HEK293 (cell line): ENCODE data around the gene KLF16.

Experiments used
- CTCF ChIA-PET: fragments of 350-600 bp; formaldehyde crosslinking; extraction: SDS; loops from one replicate; lab custom pipeline; 2021; ENCODE audit warnings: antibody characterized with exemption; lab: Yijun Ruan, JAX
- POLR2A ChIA-PET: fragments of 300-600 bp; formaldehyde crosslinking; extraction: SDS; loops from one replicate; lab custom pipeline; 2020; ENCODE audit warnings: antibody characterized with exemption, inconsistent platforms; lab: Yijun Ruan, JAX
- H3K27ac ChIP-seq: fragments of 200-500 bp; sonication (Bioruptor generic); 2 replicates; pipeline ENCODE4 v1.5.1; 2014; ENCODE audit warnings: low read depth, low read length, control low read depth, inconsistent platforms; ENCODE audit errors: extremely low read depth
- H3K36me3 ChIP-seq, 2 experiments: fragments of 200-500 bp in 1 of 2; sonication (Bioruptor generic) in 1 of 2; 1 replicate in 1 of 2; 2 replicates in 1 of 2; pipeline ENCODE4 v1.5.1; 2014 to 2017; ENCODE audit warnings: inconsistent platforms in 2 of 2, low read length in 2 of 2; ENCODE audit not compliant: control insufficient read depth in 2 of 2, insufficient read depth in 1 of 2
- H3K4me1 ChIP-seq: fragments of 200-500 bp; sonication (Bioruptor generic); 2 replicates; pipeline ENCODE4 v1.5.1; 2014; ENCODE audit warnings: mild to moderate bottlenecking, low read length, inconsistent platforms; ENCODE audit not compliant: control insufficient read depth, insufficient read depth
- H3K4me3 ChIP-seq: 2 replicates; pipeline ENCODE4 v1.5.1; 2011; ENCODE audit warnings: low read depth, mild to moderate bottlenecking, control low read depth, low read length, moderate library complexity
- H3K9me3 ChIP-seq: fragments of 200-500 bp; sonication (Bioruptor generic); 2 replicates; pipeline ENCODE4 v1.5.1; 2014; ENCODE audit warnings: low read depth, low read length, inconsistent platforms; ENCODE audit not compliant: control insufficient read depth, insufficient read depth
- GLIS1 ChIP-seq: fragments of 450-650 bp; formaldehyde crosslinking; IDR thresholded peaks from 2 replicates; pipeline ENCODE4 v1.5.1; 2016; ENCODE audit warnings: missing biosample characterization, missing genetic modification characterization
- IKZF3 ChIP-seq: fragments of 450-650 bp; IDR thresholded peaks from 2 replicates; pipeline ENCODE4 v1.5.0; 2018; ENCODE audit warnings: missing biosample characterization, mild to moderate bottlenecking, missing genetic modification characterization, moderate library complexity
- KLF1 ChIP-seq: fragments of 450-650 bp; formaldehyde crosslinking; IDR thresholded peaks from 2 replicates; pipeline ENCODE4 v1.5.1; 2016; ENCODE audit warnings: missing biosample characterization, missing genetic modification characterization
- KLF16 ChIP-seq: fragments of 450-650 bp; formaldehyde crosslinking; IDR thresholded peaks from 2 replicates; pipeline ENCODE4 v1.5.1; 2017; ENCODE audit warnings: missing biosample characterization, missing genetic modification characterization
- KLF8 ChIP-seq: fragments of 450-650 bp; formaldehyde crosslinking; IDR thresholded peaks from 2 replicates; pipeline ENCODE4 v1.5.1; 2016; ENCODE audit warnings: missing biosample characterization, missing genetic modification characterization
- PRDM4 ChIP-seq: fragments of 450-650 bp; formaldehyde crosslinking; IDR thresholded peaks from 2 replicates; pipeline ENCODE4 v1.5.1; 2017; ENCODE audit warnings: missing biosample characterization, missing genetic modification characterization
- SETDB1 ChIP-seq: IDR thresholded peaks from one replicate; pipeline ENCODE4 v1.6.1; 2017; ENCODE audit warnings: mild to moderate bottlenecking, low read length, moderate library complexity, mixed read lengths; ENCODE audit not compliant: insufficient read length
- SP2 ChIP-seq: fragments of 450-650 bp; formaldehyde crosslinking; IDR thresholded peaks from 2 replicates; pipeline ENCODE4 v1.5.1; 2016; ENCODE audit warnings: missing biosample characterization, missing genetic modification characterization
- ZBTB17 ChIP-seq: fragments of 450-650 bp; formaldehyde crosslinking; IDR thresholded peaks from 2 replicates; pipeline ENCODE4 v1.5.1; 2016; ENCODE audit warnings: missing biosample characterization, missing genetic modification characterization
- ZFP3 ChIP-seq: fragments of 450-650 bp; formaldehyde crosslinking; IDR thresholded peaks from 2 replicates; pipeline ENCODE4 v1.5.1; 2016; ENCODE audit warnings: low read depth, missing biosample characterization, missing genetic modification characterization
- ZNF184 ChIP-seq: fragments of 450-650 bp; IDR thresholded peaks from 2 replicates; pipeline ENCODE4 v1.5.1; 2018; ENCODE audit warnings: missing biosample characterization, mild to moderate bottlenecking, missing genetic modification characterization
- ZNF248 ChIP-seq: fragments of 450-650 bp; formaldehyde crosslinking; IDR thresholded peaks from 2 replicates; pipeline ENCODE4 v1.5.1; 2017; ENCODE audit warnings: missing biosample characterization, missing genetic modification characterization
- ZNF266 ChIP-seq: fragments of 450-650 bp; formaldehyde crosslinking; IDR thresholded peaks from 2 replicates; pipeline ENCODE4 v1.5.1; 2016; ENCODE audit warnings: missing biosample characterization, missing genetic modification characterization, low read depth
- ZNF366 ChIP-seq: fragments of 450-650 bp; formaldehyde crosslinking; conservative IDR thresholded peaks from 2 replicates; pipeline ENCODE4 v1.5.1; 2016; ENCODE audit warnings: missing biosample characterization, missing genetic modification characterization
- ZNF571 ChIP-seq: fragments of 450-650 bp; formaldehyde crosslinking; IDR thresholded peaks from 2 replicates; pipeline ENCODE4 v1.5.0; 2017; ENCODE audit warnings: missing biosample characterization, missing genetic modification characterization
- ZNF692 ChIP-seq: fragments of 450-650 bp; formaldehyde crosslinking; IDR thresholded peaks from 2 replicates; pipeline ENCODE4 v1.5.1; 2016; ENCODE audit warnings: missing biosample characterization, missing genetic modification characterization
- ZNF776 ChIP-seq: fragments of 450-650 bp; formaldehyde crosslinking; IDR thresholded peaks from 2 replicates; pipeline ENCODE4 v1.5.0; 2017; ENCODE audit warnings: missing biosample characterization, missing genetic modification characterization, borderline replicate concordance
- TF ChIP-seq, protein P1 (sequence below): fragments of 450-650 bp; formaldehyde crosslinking; IDR thresholded peaks from 2 replicates; pipeline ENCODE4 v1.5.1; 2016; ENCODE audit warnings: missing biosample characterization, missing genetic modification characterization
- TF ChIP-seq, protein P2 (sequence below): fragments of 450-650 bp; formaldehyde crosslinking; IDR thresholded peaks from 2 replicates; pipeline ENCODE4 v1.5.1; 2016; ENCODE audit warnings: missing biosample characterization, missing genetic modification characterization

The KLF16 gene

DNA sequence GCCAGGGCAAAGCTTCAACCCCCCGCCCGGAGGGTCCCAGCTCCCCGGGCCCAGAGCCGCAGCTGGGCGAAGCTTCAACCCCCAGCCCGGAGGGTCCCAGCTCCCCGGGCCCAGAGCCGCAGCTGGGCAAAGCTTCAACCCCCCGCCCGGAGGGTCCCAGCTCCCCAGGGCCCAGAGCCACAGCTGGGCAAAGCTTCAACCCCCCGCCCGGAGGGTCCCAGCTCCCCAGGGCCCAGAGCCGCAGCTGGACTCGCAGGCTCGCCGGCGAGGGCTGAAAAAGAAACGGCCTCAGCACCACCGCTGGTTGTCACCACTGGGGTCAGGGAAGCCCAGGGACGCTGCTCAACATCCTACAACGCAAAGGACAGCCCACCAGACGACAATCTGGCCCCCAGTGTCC, 20.3 kb downstream of the KLF16 start (continued):
- TF ChIP-seq, protein P1, sequence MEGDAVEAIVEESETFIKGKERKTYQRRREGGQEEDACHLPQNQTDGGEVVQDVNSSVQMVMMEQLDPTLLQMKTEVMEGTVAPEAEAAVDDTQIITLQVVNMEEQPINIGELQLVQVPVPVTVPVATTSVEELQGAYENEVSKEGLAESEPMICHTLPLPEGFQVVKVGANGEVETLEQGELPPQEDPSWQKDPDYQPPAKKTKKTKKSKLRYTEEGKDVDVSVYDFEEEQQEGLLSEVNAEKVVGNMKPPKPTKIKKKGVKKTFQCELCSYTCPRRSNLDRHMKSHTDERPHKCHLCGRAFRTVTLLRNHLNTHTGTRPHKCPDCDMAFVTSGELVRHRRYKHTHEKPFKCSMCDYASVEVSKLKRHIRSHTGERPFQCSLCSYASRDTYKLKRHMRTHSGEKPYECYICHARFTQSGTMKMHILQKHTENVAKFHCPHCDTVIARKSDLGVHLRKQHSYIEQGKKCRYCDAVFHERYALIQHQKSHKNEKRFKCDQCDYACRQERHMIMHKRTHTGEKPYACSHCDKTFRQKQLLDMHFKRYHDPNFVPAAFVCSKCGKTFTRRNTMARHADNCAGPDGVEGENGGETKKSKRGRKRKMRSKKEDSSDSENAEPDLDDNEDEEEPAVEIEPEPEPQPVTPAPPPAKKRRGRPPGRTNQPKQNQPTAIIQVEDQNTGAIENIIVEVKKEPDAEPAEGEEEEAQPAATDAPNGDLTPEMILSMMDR (tag by site-specific recombination): no peak
- TF ChIP-seq ZNF571 (tag by site-specific recombination) (no peak), PRDM4 (tag by site-specific recombination) (no peak)

DNA sequence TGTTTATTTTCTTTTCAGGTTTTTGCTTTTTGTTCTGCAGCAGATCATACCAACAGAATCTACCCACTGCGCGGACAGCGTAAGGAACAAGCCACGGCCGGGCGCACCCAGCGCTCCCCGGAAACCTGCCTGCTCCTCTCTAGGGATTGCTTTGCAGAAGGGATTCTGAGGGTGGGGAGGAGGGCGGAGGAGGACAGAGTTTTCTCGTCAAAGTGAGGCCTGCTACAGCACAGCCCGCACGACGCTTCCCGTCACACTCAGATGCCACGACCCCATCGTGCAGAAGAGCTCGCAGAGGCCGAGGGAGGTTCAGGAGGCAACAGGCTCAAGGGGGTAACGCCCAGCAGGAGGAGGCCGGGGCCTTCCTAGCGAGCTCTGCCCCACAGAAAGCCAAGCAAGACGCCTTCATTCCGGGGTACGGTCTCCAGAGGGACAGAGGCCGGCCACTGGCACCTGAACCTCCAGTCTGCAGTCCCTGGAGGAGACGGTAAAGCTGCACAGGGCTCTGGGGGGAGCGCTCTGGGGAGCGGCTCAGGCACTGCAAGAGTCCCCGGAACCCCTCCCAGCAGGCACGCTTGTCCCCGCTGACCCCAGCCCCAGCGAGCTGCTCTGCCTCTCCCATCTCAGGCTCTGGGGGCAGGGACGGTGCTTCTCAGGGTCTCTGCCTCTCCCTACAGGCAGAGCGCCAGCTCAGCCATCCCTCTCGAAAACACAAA, 22.0 kb downstream of the KLF16 start:
- no peak overlapping the region for H3K4me3 ChIP-seq
- H3K4me1 ChIP-seq: no peaks in the 10 kb centered on the region
- no peaks in the 10 kb centered on the region for H3K9me3 ChIP-seq
- peaks cover 0 to 32% of the 10 kb centered on the region in 2 experiments; a peak in 2 of 3 replicates for H3K36me3 ChIP-seq
- CTCF ChIA-PET: interaction anchor here (0.6 to 1.8 kb wide), 4 partner anchors 9 to 48 kb away, joined by 3 to 11 read pairs (median 4); no protein-coding TSS in a partner anchor
- TF ChIP-seq ZBTB17 (tag by site-specific recombination) (0 out of 2 replicates have a peak, but pooled peaks have one; percentile 33), IKZF3 (tag by site-specific recombination) (no peak)
- TF ChIP-seq, protein P2, sequence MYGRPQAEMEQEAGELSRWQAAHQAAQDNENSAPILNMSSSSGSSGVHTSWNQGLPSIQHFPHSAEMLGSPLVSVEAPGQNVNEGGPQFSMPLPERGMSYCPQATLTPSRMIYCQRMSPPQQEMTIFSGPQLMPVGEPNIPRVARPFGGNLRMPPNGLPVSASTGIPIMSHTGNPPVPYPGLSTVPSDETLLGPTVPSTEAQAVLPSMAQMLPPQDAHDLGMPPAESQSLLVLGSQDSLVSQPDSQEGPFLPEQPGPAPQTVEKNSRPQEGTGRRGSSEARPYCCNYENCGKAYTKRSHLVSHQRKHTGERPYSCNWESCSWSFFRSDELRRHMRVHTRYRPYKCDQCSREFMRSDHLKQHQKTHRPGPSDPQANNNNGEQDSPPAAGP (tag by site-specific recombination): peak; percentile 45; the same call in 1 of the 2 replicates
- H3K27ac ChIP-seq: no peak overlapping the region
- POLR2A ChIA-PET: interaction anchor here (0.5 kb wide), 1 partner anchor 15 kb away, joined by 3 read pairs; no protein-coding TSS in a partner anchor

- Histone ChIP-seq H3K4me1 (no peaks in the 10 kb centered on the region), H3K27ac (no peak overlapping the region), H3K36me3 (peaks cover 0 to 29% of the 10 kb centered on the region in 2 experiments; a peak in 2 of 3 replicates), H3K9me3 (no peaks in the 10 kb centered on the region), H3K4me3 (no peak overlapping the region)
- POLR2A ChIA-PET: interaction anchor here (0.6 kb wide), 1 partner anchor 15 kb away, joined by 4 read pairs; no protein-coding TSS in a partner anchor
- CTCF ChIA-PET: interaction anchor here (0.6 to 5.3 kb wide), 4 partner anchors 11 to 47 kb away, joined by 3 to 53 read pairs (median 8); no protein-coding TSS in a partner anchor
- TF ChIP-seq ZNF366 (no peak), ZFP3 (tag by site-specific recombination) (peak; percentile 97), KLF8 (tag by site-specific recombination) (no peak), KLF16 (tag by site-specific recombination) (no peak), GLIS1 (tag by site-specific recombination) (no peak), ZNF266 (tag by site-specific recombination) (no peak), SETDB1 (no peak), ZNF692 (tag by site-specific recombination) (0 out of 2 replicates have a peak, but pooled peaks have one; percentile 17), ZNF248 (tag by site-specific recombination) (no peak), ZNF184 (tag by site-specific recombination) (no peak), SP2 (tag by site-specific recombination) (peak; percentile 22; the same call in 1 of the 2 replicates), ZNF776 (tag by site-specific recombination) (no peak), KLF1 (tag by site-specific recombination) (peak; percentile 39; the same call in 1 of the 2 replicates)
Measured at GRCh38 chr19:1840541-1841115, 22.8 kb downstream of the KLF16 start.
